ENCODE results near the gene NR2C2AP.

DNA sequence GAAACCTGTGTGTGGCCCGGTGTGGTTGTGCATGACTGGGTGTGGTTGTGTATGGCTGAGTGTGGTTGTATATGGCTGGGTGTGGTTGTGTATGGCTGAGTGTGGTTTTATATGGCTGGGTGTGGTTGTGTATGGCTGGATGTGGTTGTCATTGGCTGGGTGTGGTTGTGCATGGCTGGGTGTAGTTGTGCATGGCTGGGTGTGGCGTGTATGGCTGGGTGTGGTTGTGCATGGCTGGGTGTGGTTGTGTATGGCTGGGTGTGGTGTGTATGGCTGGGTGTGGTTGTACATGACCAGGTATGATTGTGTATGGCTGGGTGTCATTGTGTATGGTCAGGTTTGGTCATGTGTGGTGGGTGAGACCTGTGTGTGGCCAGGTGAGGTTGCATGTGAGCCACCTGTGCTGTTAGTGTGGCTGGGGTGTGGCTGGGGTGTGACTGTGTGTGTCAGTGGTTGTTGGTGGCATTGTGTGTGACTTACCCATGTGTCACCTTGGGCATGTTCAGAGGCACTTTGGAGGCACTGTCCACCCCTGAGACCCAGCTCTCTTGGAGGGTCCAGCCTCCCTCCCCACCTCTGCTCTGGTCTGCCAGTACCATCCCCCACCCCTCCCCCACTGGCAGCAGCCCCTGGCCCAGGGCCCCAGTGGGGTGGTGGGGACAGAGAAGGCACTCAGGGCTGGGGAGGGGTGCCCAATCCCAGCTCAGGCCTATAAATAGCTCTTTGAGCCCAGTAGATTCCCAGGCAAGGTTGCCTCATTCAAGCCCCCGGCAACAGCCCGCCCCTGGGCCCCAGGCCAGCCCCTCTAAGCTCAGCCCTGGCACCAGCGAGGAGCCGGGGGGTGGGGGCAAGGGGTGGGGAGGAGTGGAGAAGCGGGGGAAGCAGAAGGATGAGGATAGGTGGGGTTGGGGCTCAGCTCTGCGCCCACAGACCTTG lies 4.7 kb upstream of the NR2C2AP start:
- no peak for TF ChIP-seq POLR2A (IDR thresholded peaks at IDR 0.05; ENCODE audit: low read length)
- no peak for TF ChIP-seq GATA1 (IDR thresholded peaks at IDR 0.05; ENCODE audit: low read depth, low read length)

Data from erythroblast (primary cell).